GM19463 (cell line): ENCODE data around the gene NTM.
"Not testable (repeated sequence)": the region's sequence is repeated elsewhere in the genome, so short reads cannot be mapped to it uniquely, and the experiment has no call there.

Experiments
- ATAC-seq: cut with Tn5 transposase; IDR thresholded peaks from one replicate; pipeline ENCODE4 v1.9.1; 2021; ENCODE audit warnings: mild to moderate bottlenecking, moderate library complexity; ENCODE audit not compliant: unreplicated experiment

The NTM gene

GRCh38 chr11:132049205-132049604 lies 678.8 kb downstream of the NTM start:
- ATAC-seq = no peak

- no peak for ATAC-seq
Observed at GRCh38 chr11:132050049-132050448, 679.6 kb downstream of the NTM start.

DNA sequence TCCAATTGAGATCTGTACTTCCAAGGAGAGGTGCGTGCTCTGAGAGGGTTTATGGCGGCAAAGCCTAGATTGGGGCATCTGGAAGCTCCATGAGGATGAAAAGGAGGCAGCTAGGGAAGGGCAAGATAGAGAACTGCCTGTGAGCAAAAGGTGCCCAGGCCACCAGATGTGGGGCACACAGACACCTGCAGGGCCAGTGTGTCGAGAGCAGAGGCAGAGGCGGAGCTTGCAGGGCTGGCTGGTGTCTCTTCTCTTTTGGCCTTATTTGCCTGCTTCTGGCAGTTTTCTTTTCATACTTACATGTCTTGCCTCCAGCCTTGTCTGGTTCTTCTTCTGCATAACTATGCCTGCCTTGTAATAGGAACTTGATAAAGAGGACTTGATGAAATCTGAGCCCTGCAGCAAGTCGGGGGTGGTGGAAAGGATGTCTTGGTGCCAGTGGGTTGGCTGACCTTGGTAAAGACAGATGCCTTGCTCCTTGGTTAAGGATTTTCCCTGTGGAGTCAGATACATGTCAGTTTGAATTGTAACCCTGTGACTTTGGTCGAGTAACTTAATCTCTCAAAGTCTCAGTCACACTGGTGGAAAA lies 680.3 kb downstream of the NTM start:
- ATAC-seq = no peak

GRCh38 chr11:132051704-132052103 lies 681.3 kb downstream of the NTM start:
- ATAC-seq = no peak

DNA sequence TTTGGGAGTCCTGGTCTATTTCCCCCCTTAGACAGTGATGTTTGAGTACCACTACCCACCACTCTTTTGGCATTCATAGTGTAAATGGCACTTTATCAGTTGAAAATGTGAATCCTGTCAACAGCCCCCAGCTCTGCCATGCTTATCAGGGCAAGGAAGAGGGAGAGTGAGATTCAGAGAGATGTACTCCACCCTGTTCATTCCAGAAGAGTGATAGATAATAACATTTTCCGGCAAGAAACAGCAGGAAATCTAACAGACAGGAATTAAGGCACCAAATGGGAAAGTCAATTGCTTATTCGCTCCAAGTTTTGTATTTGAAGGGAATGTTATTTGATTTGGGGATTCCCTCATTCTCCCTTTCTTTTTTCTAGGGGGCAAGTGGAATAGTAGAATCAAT lies 681.9 kb downstream of the NTM start:
- no peak for ATAC-seq

- no peak for ATAC-seq
Observed at GRCh38 chr11:132052904-132053303, 682.5 kb downstream of the NTM start.

- no peak for ATAC-seq
Observed at GRCh38 chr11:132054822-132055221, 684.4 kb downstream of the NTM start.

DNA sequence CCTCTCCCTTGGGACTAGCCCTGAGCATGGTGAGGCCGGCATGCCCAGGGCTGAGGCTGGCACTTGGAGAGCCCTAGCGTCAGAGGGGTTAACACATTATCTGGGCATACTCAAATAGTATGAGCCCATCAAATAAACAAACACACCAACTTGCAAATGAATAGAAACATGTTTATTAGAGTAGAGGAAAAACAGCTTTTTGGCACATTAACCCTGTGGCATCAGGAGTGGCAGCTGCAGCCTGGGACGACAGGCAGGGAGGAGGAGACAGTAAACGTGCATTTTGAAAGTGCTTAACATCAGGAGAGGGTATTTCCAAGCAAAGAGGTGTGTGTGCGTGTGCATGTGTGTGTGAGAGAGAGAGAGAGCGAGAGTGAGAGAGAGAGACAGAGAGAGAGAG lies 684.9 kb downstream of the NTM start:
- no peak for ATAC-seq

- ATAC-seq = no peak
Observed at GRCh38 chr11:132056689-132057088, 686.3 kb downstream of the NTM start.

GRCh38 chr11:132057266-132057665 lies 686.9 kb downstream of the NTM start:
- no peak for ATAC-seq

DNA sequence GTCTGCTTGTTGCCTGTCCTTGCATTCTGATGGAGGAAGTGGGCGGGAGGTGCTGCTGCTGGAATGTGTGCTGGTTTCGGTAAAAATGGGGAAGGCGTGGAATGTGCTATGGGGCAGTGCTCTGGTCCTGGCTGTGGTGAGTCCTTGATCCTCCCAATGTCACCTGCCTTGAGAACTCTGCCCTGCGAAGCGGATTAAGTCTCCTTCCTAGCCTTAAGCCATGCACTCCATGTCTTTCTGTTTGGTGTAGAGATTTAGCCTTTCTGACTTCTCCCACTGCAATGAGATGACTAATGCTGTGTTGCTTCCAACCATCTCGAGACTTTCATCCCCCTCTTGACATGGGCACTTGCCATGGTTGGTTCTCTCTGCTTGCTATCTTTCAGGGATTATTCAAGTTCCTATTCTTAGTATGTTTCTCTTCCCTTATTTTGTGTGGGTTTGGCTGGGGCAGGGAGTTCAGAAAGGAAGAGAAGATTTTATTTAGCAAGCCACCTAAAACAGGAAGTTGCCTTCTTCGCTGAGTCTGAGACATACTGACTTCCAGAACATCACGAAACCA lies 687.9 kb downstream of the NTM start:
- no peak for ATAC-seq

GRCh38 chr11:132060567-132060966 lies 690.2 kb downstream of the NTM start:
- ATAC-seq = no peak

DNA sequence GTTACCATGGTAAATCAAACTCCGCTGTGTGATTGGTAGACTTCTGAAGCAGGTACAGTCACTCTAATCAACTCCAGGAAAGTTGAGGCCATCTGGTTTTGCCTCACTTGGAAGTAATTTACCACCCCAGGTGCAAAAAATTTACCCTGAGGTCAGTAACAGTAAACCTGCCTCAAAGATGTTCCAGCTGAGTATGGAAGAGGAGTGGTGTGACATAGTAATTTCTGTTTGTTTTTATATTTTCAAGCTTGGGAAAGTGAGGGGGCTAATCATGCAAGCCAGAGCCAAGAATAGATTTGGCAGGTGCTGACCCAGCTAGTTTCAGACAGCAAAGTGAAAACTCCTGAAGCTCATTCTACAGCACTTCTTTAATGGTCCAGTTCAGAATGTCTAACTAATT lies 691.6 kb downstream of the NTM start:
- no peak for ATAC-seq

DNA sequence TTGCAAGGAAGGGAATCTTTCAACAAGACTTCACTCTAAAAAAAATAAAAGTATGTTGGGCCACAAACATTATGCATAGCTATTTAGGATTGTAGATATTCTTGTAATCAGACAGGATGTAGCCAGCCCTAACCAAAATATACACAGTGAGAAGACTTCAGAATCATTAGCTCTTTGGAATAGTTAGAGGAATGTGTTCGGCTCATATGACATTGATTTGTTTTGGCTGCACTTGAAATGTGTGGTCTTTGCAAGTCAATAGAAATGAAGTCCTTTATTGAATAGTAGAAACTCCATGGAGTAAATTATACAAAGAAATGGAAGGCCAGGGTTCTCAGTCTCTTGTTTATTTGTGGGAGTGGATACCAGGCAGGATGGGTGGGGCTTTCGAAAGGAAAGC lies 692.1 kb downstream of the NTM start:
- ATAC-seq = no peak

- ATAC-seq = no peak
Observed at GRCh38 chr11:132064987-132065620, 694.7 kb downstream of the NTM start.

DNA sequence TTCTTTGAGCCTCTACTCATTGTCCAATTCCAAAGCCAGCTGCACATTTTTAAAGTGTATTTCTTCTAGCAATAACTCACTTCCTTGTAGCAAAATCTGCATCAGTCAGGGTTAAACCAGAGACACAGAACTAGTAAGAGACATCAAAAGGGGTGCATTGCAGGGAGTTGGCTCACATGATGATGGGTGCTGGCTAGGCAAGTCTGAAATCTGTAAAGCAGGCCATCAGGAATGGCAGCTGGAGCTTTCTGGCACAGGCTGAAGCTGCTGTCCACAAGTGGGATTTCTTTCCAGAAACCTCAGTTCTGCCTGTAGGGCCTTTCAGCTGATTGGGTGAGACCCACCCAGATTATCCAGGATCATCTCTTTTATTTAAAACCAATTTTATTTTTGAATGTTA lies 698.1 kb downstream of the NTM start:
- no peak for ATAC-seq

- not testable (repeated sequence) for ATAC-seq
Observed at GRCh38 chr11:132069593-132069992, 699.2 kb downstream of the NTM start.

DNA sequence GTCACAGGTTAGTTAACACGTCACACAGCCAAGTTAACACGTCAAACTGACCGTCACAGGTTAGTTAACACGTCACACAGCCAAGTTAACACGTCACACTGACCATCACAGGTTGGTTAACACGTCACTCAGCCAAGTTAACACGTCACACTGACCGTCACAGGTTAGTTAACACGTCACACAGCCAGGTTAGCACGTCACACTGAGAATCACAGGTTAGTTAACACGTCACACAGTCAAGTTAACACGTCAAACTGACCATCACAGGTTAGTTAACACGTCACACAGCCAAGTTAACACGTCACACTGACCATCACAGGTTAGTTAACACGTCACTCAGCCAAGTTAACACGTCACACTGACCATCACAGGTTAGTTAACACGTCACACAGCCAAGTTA lies 700.5 kb downstream of the NTM start:
- ATAC-seq = not testable (repeated sequence)

DNA sequence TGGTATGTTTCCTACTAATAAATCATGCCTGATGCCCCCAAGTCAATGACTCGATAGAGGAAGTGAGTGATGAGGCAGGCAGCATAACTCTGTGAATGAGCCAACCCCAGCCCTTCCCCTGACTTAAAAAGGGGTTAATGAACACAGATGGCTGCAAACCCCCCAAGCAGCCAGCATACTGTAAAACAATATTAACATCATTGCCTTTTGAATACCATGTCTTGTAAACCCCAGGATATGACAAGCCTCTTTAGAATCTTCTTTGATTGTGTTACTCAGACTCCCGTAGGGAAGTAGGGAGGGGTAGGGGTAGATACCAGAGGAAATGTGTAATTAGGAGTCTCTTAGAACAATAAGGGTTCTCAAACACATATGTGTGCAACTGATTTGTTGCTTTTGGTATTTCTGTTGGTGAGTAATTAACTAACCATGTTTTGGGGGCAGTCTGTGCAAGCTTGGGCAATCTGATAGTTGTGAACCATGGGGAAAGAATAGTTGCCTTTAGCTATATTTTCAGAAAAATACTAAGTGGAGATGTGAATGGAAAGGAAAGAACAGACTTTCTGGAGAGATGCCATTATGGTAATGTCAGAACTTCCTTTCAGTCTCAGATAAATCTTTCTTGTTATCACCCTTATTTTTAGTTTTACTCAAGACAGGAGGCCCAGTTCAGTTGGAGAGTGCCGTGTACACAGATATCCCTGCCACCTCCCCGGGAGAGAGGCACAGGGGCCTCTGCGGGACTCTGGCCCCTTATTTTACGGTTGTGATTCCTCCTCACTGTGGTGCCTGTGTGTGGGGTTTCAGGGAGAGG lies 701.8 kb downstream of the NTM start:
- no peak for ATAC-seq

DNA sequence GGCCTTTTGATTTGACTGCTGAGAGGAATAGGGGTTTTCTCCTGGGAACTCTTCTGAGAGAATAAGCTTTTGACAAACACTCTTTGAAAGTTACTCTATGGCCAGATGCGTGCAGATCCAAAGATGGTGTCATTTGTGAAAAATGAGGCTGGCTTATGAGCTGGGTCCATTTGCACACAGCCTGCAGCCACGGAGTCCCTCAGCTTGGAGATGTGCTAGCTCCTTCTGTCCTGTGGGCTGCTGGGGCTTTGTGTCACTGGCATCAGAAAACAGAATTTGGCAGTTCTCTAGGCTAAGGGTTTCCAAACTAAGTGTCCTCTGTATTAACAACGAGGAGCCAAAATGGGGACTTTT lies 702.4 kb downstream of the NTM start:
- no peak for ATAC-seq

DNA sequence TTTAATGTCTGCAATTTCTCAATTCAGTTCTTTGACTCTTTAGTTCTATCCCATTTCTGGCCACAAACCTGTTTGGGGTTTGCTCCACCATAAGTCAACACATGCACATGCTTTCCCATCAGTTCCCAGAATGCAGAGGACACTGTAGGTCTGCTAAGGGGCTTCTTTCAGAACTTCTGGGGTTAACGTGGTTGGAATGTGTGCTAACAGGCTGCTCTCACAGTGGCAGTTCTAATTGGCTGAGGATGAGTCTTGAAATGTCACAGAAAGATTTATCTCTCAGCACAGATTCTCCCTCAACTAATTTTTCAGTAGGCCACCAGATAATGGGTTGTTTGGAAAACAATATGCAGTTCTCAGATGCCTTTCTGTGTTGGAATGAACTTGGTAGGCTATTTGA lies 703.4 kb downstream of the NTM start:
- ATAC-seq = no peak

GRCh38 chr11:132075447-132075846 lies 705.0 kb downstream of the NTM start:
- no peak for ATAC-seq
